ENCODE data around the gene CLIC6.

Gene CLIC6

GRCh38 chr21:34640858-34641257 lies 27.9 kb upstream of the CLIC6 start:
- Histone ChIP-seq H3K4me3 (ENCODE audit: insufficient read depth in 1 of 2, low read depth in 1 of 2, low read length in 2 of 2) (peak overlapping the region in 1 of 2 experiments; percentile 46), H3K9me3 (ENCODE audit: control insufficient read depth, low read length) (no peaks in the 10 kb centered on the region), H4K91ac (ENCODE audit: low read length) (no peak overlapping the region), H3K27me3 (ENCODE audit: control insufficient read depth in 1 of 2, insufficient read depth in 1 of 2, low read length in 2 of 2) (peaks cover 7 to 10% of the 10 kb centered on the region in 2 experiments), H3K27ac (ENCODE audit: low read length, poor library complexity, severe bottlenecking) (no peak overlapping the region), H2AK5ac (ENCODE audit: low read length, severe bottlenecking) (no peak overlapping the region), H3K36me3 (ENCODE audit: control insufficient read depth in 1 of 2, insufficient read depth in 2 of 2, low read depth in 1 of 2, low read length in 2 of 2) (no peaks in the 10 kb centered on the region), H3K9ac (ENCODE audit: low read length) (peak overlapping the region; percentile 15), H2BK15ac (ENCODE audit: low read depth, poor library complexity, severe bottlenecking) (no peak overlapping the region), H3K18ac (ENCODE audit: low read depth in 1 of 2, low read length in 2 of 2) (no peak overlapping the region), H4K8ac (ENCODE audit: low read length) (no peak overlapping the region), H2BK120ac (ENCODE audit: low read depth, low read length) (no peak overlapping the region), H2BK5ac (ENCODE audit: low read depth, low read length, poor library complexity, severe bottlenecking) (no peak overlapping the region), H2BK12ac (ENCODE audit: low read length in 2 of 2) (no peak overlapping the region), H2AFZ (ENCODE audit: low read depth, low read length) (no peak overlapping the region), H3K79me1 (replicated peaks; ENCODE audit: low read length, poor library complexity, severe bottlenecking) (no peaks in the 10 kb centered on the region), H3K14ac (ENCODE audit: low read length in 2 of 2) (no peak overlapping the region), H3K4me1 (ENCODE audit: control insufficient read depth, insufficient read depth, low read depth, low read length) (peaks cover 1% of the 10 kb centered on the region), H3K23ac (ENCODE audit: low read length in 2 of 2) (no peak overlapping the region), H3K4me2 (ENCODE audit: low read length, poor library complexity, severe bottlenecking) (no peak overlapping the region), H3K4ac (ENCODE audit: low read depth in 1 of 2, low read length in 2 of 2) (no peak overlapping the region)
- WGBS: 30% methylated on average over 4 of the region's 4 CpGs
- DNase-seq: peak; percentile 83

DNA sequence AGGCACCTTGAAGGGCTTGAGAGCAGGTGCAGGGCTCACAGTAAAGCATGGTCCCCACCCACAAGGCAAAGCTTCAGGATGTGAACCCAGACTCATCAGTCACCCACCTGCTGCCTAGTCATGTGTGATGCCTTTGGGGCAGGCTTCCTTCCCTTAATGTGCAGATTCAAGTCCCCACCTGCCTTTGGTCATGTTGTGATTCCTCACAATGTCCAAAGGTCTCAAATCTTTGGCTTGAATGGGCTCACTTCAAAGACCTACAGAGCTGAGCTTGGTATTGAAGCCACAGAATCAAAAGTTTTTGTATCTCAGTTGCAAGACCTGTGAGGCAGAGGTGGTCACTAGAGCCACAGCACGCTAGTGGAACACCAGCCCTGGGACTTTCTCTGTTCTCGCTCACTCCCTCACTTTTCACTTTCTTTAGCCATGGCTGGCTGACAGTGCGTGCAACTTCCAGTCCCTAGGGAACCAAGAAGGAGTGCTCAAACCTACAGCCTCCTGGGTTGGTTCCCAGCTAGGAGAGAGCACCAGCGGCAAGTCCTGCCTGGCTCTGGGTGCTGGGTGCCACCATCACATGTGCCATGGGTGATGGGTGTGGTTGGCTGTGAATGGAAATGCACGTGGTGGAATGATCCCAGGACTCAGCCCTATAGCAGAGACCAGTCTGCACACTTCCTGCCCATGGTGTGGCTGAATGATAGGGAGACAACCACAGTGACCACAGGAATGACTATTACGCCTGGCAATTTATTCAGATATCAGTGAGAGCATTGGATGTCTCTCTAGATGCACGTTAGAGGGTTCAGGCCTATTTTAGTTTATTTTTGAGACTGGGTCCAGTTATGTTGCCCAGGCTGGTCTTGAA lies 26.4 kb upstream of the CLIC6 start:
- Histone ChIP-seq H3K4me2 (ENCODE audit: low read length, poor library complexity, severe bottlenecking) (no peak overlapping the region), H3K9ac (ENCODE audit: low read length) (no peak overlapping the region), H2BK5ac (ENCODE audit: low read depth, low read length, poor library complexity, severe bottlenecking) (no peak overlapping the region), H2BK15ac (ENCODE audit: low read depth, poor library complexity, severe bottlenecking) (no peak overlapping the region), H2BK120ac (ENCODE audit: low read depth, low read length) (no peak overlapping the region), H3K18ac (ENCODE audit: low read depth in 1 of 2, low read length in 2 of 2) (no peak overlapping the region), H2BK12ac (ENCODE audit: low read length in 2 of 2) (no peak overlapping the region), H4K8ac (ENCODE audit: low read length) (no peak overlapping the region), H3K23ac (ENCODE audit: low read length in 2 of 2) (no peak overlapping the region), H4K91ac (ENCODE audit: low read length) (no peak overlapping the region), H3K36me3 (ENCODE audit: control insufficient read depth in 1 of 2, insufficient read depth in 2 of 2, low read depth in 1 of 2, low read length in 2 of 2) (no peaks in the 10 kb centered on the region), H3K79me1 (replicated peaks; ENCODE audit: low read length, poor library complexity, severe bottlenecking) (no peaks in the 10 kb centered on the region), H2AFZ (ENCODE audit: low read depth, low read length) (no peak overlapping the region), H3K4ac (ENCODE audit: low read depth in 1 of 2, low read length in 2 of 2) (no peak overlapping the region), H3K4me3 (ENCODE audit: insufficient read depth in 1 of 2, low read depth in 1 of 2, low read length in 2 of 2) (no peak overlapping the region), H3K9me3 (ENCODE audit: control insufficient read depth, low read length) (no peaks in the 10 kb centered on the region), H2AK5ac (ENCODE audit: low read length, severe bottlenecking) (no peak overlapping the region), H3K4me1 (ENCODE audit: control insufficient read depth, insufficient read depth, low read depth, low read length) (peaks cover 1% of the 10 kb centered on the region), H3K14ac (ENCODE audit: low read length in 2 of 2) (peak overlapping the region in 1 of 2 experiments; percentile 61), H3K27ac (ENCODE audit: low read length, poor library complexity, severe bottlenecking) (no peak overlapping the region), H3K27me3 (ENCODE audit: control insufficient read depth in 1 of 2, insufficient read depth in 1 of 2, low read length in 2 of 2) (peaks cover 6 to 11% of the 10 kb centered on the region in 2 experiments)
- DNase-seq: peak; percentile 55
- WGBS: 66% methylated on average over 7 of the region's 7 CpGs

GRCh38 chr21:34644825-34645224 lies 24.0 kb upstream of the CLIC6 start:
- Histone ChIP-seq H3K9me3 (ENCODE audit: control insufficient read depth, low read length) (no peaks in the 10 kb centered on the region), H2AFZ (ENCODE audit: low read depth, low read length) (no peak overlapping the region), H3K14ac (ENCODE audit: low read length in 2 of 2) (no peak overlapping the region), H2BK12ac (ENCODE audit: low read length in 2 of 2) (no peak overlapping the region), H2BK15ac (ENCODE audit: low read depth, poor library complexity, severe bottlenecking) (no peak overlapping the region), H3K27me3 (ENCODE audit: control insufficient read depth in 1 of 2, insufficient read depth in 1 of 2, low read length in 2 of 2) (peaks cover 16 to 35% of the 10 kb centered on the region in 2 experiments), H2BK120ac (ENCODE audit: low read depth, low read length) (no peak overlapping the region), H2BK5ac (ENCODE audit: low read depth, low read length, poor library complexity, severe bottlenecking) (no peak overlapping the region), H4K8ac (ENCODE audit: low read length) (no peak overlapping the region), H3K9ac (ENCODE audit: low read length) (no peak overlapping the region), H3K23ac (ENCODE audit: low read length in 2 of 2) (no peak overlapping the region), H3K36me3 (ENCODE audit: control insufficient read depth in 1 of 2, insufficient read depth in 2 of 2, low read depth in 1 of 2, low read length in 2 of 2) (no peaks in the 10 kb centered on the region), H3K27ac (ENCODE audit: low read length, poor library complexity, severe bottlenecking) (no peak overlapping the region), H3K4me2 (ENCODE audit: low read length, poor library complexity, severe bottlenecking) (no peak overlapping the region), H3K4me3 (ENCODE audit: insufficient read depth in 1 of 2, low read depth in 1 of 2, low read length in 2 of 2) (no peak overlapping the region), H3K4ac (ENCODE audit: low read depth in 1 of 2, low read length in 2 of 2) (no peak overlapping the region), H2AK5ac (ENCODE audit: low read length, severe bottlenecking) (no peak overlapping the region), H3K18ac (ENCODE audit: low read depth in 1 of 2, low read length in 2 of 2) (no peak overlapping the region), H3K4me1 (ENCODE audit: control insufficient read depth, insufficient read depth, low read depth, low read length) (peaks cover 1% of the 10 kb centered on the region), H4K91ac (ENCODE audit: low read length) (no peak overlapping the region), H3K79me1 (replicated peaks; ENCODE audit: low read length, poor library complexity, severe bottlenecking) (no peaks in the 10 kb centered on the region)
- WGBS: 89% methylated on average over 4 of the region's 4 CpGs
- DNase-seq: no peak

GRCh38 chr21:34647555-34647954 lies 21.2 kb upstream of the CLIC6 start:
- Histone ChIP-seq H3K9ac (ENCODE audit: low read length) (no peak overlapping the region), H3K18ac (ENCODE audit: low read depth in 1 of 2, low read length in 2 of 2) (no peak overlapping the region), H3K27me3 (ENCODE audit: control insufficient read depth in 1 of 2, insufficient read depth in 1 of 2, low read length in 2 of 2) (peaks cover 20 to 47% of the 10 kb centered on the region in 2 experiments), H2BK15ac (ENCODE audit: low read depth, poor library complexity, severe bottlenecking) (no peak overlapping the region), H3K9me3 (ENCODE audit: control insufficient read depth, low read length) (peaks cover 14% of the 10 kb centered on the region), H2AK5ac (ENCODE audit: low read length, severe bottlenecking) (no peak overlapping the region), H2BK120ac (ENCODE audit: low read depth, low read length) (no peak overlapping the region), H2AFZ (ENCODE audit: low read depth, low read length) (no peak overlapping the region), H3K4me3 (ENCODE audit: insufficient read depth in 1 of 2, low read depth in 1 of 2, low read length in 2 of 2) (no peak overlapping the region), H4K91ac (ENCODE audit: low read length) (no peak overlapping the region), H3K4me2 (ENCODE audit: low read length, poor library complexity, severe bottlenecking) (no peak overlapping the region), H3K79me1 (replicated peaks; ENCODE audit: low read length, poor library complexity, severe bottlenecking) (no peaks in the 10 kb centered on the region), H3K4me1 (ENCODE audit: control insufficient read depth, insufficient read depth, low read depth, low read length) (no peaks in the 10 kb centered on the region), H2BK5ac (ENCODE audit: low read depth, low read length, poor library complexity, severe bottlenecking) (no peak overlapping the region), H3K36me3 (ENCODE audit: control insufficient read depth in 1 of 2, insufficient read depth in 2 of 2, low read depth in 1 of 2, low read length in 2 of 2) (no peaks in the 10 kb centered on the region), H3K27ac (ENCODE audit: low read length, poor library complexity, severe bottlenecking) (no peak overlapping the region), H3K14ac (ENCODE audit: low read length in 2 of 2) (peak overlapping the region in 1 of 2 experiments; percentile 22), H4K8ac (ENCODE audit: low read length) (no peak overlapping the region), H3K23ac (ENCODE audit: low read length in 2 of 2) (no peak overlapping the region), H3K4ac (ENCODE audit: low read depth in 1 of 2, low read length in 2 of 2) (no peak overlapping the region), H2BK12ac (ENCODE audit: low read length in 2 of 2) (no peak overlapping the region)
- no peak for DNase-seq
- WGBS: 97% methylated on average over 2 of the region's 6 CpGs
